OCI-LY1 (cell line): ENCODE results near the gene KAT6B.

ENCODE experiments used
- H2AFZ ChIP-seq: fragments of 200-600 bp; sonication (generic), shearing (Covaris generic); 2 replicates; pipeline ENCODE4 v1.6.0; 2014; ENCODE audit warnings: antibody characterized with exemption, mild to moderate bottlenecking, low read length
- H3F3A ChIP-seq: fragments of 200-600 bp; sonication (generic), shearing (Covaris generic); 2 replicates; pipeline ENCODE4 v1.6.0; 2014; ENCODE audit warnings: mild to moderate bottlenecking, antibody characterized with exemption, low read length, moderate library complexity; ENCODE audit not compliant: insufficient read depth
- H3K27ac ChIP-seq: fragments of 200-600 bp; sonication (generic); 2 replicates; pipeline ENCODE4 v1.5.1; 2014; ENCODE audit warnings: low read length, mixed run types, mild to moderate bottlenecking, low read depth; ENCODE audit not compliant: poor library complexity, severe bottlenecking
- H3K27me3 ChIP-seq: fragments of 200-600 bp; sonication (generic); 2 replicates; pipeline ENCODE4 v1.6.0; 2014; ENCODE audit warnings: antibody characterized with exemption, mild to moderate bottlenecking, low read length, moderate library complexity; ENCODE audit not compliant: insufficient read depth
- H3K36me3 ChIP-seq: fragments of 200-600 bp; sonication (generic); 2 replicates; pipeline ENCODE4 v1.6.1; 2014; ENCODE audit warnings: mild to moderate bottlenecking, antibody characterized with exemption, low read length, moderate library complexity, mixed read lengths; ENCODE audit not compliant: insufficient read depth
- H3K4me1 ChIP-seq: fragments of 200-600 bp; sonication (generic); 2 replicates; pipeline ENCODE4 v1.5.1; 2014; ENCODE audit warnings: mild to moderate bottlenecking, low read length, moderate library complexity; ENCODE audit not compliant: insufficient read depth, severe bottlenecking
- H3K4me2 ChIP-seq: fragments of 200-600 bp; sonication (generic), shearing (Covaris generic); 2 replicates; pipeline ENCODE4 v1.6.1; 2014; ENCODE audit warnings: low read length
- H3K4me3 ChIP-seq: fragments of 200-600 bp; sonication (generic); 2 replicates; pipeline ENCODE4 v1.5.1; 2014; ENCODE audit warnings: low read length, low read depth, mild to moderate bottlenecking, mixed read lengths; ENCODE audit not compliant: poor library complexity, severe bottlenecking
- H3K79me2 ChIP-seq: fragments of 200-600 bp; shearing (Covaris generic); 2 replicates; pipeline ENCODE4 v1.6.1; 2016; ENCODE audit warnings: mixed run types, low read length, mixed read lengths; ENCODE audit not compliant: insufficient read depth
- H3K9ac ChIP-seq: fragments of 200-600 bp; sonication (generic), shearing (Covaris generic); 2 replicates; pipeline ENCODE4 v1.6.1; 2014; ENCODE audit warnings: mild to moderate bottlenecking, low read length, mixed read lengths
- H3K9me2 ChIP-seq: fragments of 200-600 bp; sonication (generic), shearing (Covaris generic); 2 replicates; pipeline ENCODE4 v1.6.1; 2014; ENCODE audit warnings: low read depth, mild to moderate bottlenecking, low read length, mixed read lengths
- H3K9me3 ChIP-seq: fragments of 200-600 bp; shearing (Covaris generic); 2 replicates; pipeline ENCODE4 v1.6.1; 2014; ENCODE audit warnings: low read length, mixed read lengths
- H4K20me1 ChIP-seq: fragments of 200-600 bp; sonication (generic), shearing (Covaris generic); 2 replicates; pipeline ENCODE4 v1.6.0; 2016; ENCODE audit warnings: mild to moderate bottlenecking, low read length; ENCODE audit not compliant: insufficient read depth
- EZH2 ChIP-seq: fragments of 200-600 bp; sonication (generic), shearing (Covaris generic); IDR thresholded peaks from 2 replicates; pipeline ENCODE4 v1.8.0; 2017; ENCODE audit warnings: borderline replicate concordance, mixed run types, mild to moderate bottlenecking, antibody characterized with exemption, low read length, moderate library complexity, mixed read lengths
- TF ChIP-seq, protein P1 (sequence below): fragments of 200-600 bp; sonication (generic), shearing (Covaris generic); IDR thresholded peaks from 2 replicates; pipeline ENCODE4 v1.5.1; 2017; ENCODE audit warnings: mild to moderate bottlenecking, antibody characterized with exemption, low read length, moderate library complexity, mixed read lengths

KAT6B gene

DNA sequence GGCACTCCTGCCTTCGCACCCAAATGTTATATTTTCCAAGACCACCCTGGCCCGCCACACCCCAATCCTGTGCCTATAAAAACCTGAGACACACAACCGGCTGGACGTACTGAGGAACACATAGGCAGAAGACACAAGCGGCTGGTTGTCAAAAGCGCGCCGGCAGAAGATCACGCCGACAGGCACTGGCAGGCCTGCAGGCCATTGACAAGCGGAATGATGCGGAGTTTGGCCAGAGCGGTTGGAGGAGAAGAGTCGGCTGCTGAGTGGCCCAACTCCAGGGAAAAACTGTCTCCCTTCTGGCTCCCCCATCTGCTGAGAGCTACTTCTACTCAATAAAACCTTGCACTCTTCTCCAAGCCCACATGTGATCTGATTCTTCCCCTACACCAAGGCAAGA, 245.4 kb downstream of the KAT6B start:
- H3K4me2 ChIP-seq, result no peak overlapping the region
- no peak overlapping the region for H2AFZ ChIP-seq
- peaks cover 3% of the 10 kb centered on the region; the same call in 1 of the 2 replicates for H3K27me3 ChIP-seq
- H3K9ac ChIP-seq, result no peak overlapping the region
- H3F3A ChIP-seq, result no peaks in the 10 kb centered on the region
- no peak overlapping the region for H3K27ac ChIP-seq
- no peaks in the 10 kb centered on the region for H4K20me1 ChIP-seq
- no peak overlapping the region for H3K4me3 ChIP-seq
- H3K79me2 ChIP-seq, result no peaks in the 10 kb centered on the region
- H3K9me3 ChIP-seq, result no peaks in the 10 kb centered on the region
- TF ChIP-seq EZH2, result no peak
- TF ChIP-seq, protein P1, sequence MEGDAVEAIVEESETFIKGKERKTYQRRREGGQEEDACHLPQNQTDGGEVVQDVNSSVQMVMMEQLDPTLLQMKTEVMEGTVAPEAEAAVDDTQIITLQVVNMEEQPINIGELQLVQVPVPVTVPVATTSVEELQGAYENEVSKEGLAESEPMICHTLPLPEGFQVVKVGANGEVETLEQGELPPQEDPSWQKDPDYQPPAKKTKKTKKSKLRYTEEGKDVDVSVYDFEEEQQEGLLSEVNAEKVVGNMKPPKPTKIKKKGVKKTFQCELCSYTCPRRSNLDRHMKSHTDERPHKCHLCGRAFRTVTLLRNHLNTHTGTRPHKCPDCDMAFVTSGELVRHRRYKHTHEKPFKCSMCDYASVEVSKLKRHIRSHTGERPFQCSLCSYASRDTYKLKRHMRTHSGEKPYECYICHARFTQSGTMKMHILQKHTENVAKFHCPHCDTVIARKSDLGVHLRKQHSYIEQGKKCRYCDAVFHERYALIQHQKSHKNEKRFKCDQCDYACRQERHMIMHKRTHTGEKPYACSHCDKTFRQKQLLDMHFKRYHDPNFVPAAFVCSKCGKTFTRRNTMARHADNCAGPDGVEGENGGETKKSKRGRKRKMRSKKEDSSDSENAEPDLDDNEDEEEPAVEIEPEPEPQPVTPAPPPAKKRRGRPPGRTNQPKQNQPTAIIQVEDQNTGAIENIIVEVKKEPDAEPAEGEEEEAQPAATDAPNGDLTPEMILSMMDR, result no peak
- no peaks in the 10 kb centered on the region for H3K9me2 ChIP-seq
- H3K36me3 ChIP-seq, result no peaks in the 10 kb centered on the region; the same call in 1 of the 2 replicates
- H3K4me1 ChIP-seq, result no peaks in the 10 kb centered on the region

DNA sequence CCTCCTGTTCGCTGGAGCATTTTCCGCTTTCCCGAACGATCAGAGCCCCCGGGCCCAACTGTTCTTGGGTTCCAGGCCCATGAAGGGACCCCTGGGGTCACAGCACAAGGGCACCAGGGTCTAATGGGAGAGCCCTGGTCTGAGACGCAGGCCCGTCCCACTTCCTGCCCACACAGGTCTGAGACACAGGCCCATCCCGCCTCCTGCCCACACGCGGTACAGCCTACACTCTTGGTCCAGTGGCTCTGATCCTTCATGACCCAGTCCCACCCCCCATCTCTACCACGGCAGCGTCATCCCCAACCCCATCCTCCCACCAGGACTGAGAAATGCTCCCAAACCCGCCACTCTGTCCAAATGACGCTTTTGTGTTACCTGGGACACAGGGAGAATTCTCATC, 246.3 kb downstream of the KAT6B start:
- no peak overlapping the region for H3K4me2 ChIP-seq

GRCh38 chr10:75073442-75073841, 247.0 kb downstream of the KAT6B start:
- Histone ChIP-seq H4K20me1 (no peaks in the 10 kb centered on the region), H3K27ac (no peak overlapping the region), H3K9me3 (no peaks in the 10 kb centered on the region), H3K4me2 (no peak overlapping the region), H3K4me1 (no peaks in the 10 kb centered on the region), H3K36me3 (no peaks in the 10 kb centered on the region; the same call in 1 of the 2 replicates), H3F3A (no peaks in the 10 kb centered on the region), H3K9ac (no peak overlapping the region), H3K27me3 (peaks cover 3% of the 10 kb centered on the region; the same call in 1 of the 2 replicates), H3K79me2 (no peaks in the 10 kb centered on the region), H3K4me3 (no peak overlapping the region), H3K9me2 (no peaks in the 10 kb centered on the region), H2AFZ (no peak overlapping the region)
- TF ChIP-seq, protein P1, result no peak
- TF ChIP-seq EZH2, result no peak

More for the DNA sequence above, 246.3 kb downstream of the KAT6B start:
- no peaks in the 10 kb centered on the region for H4K20me1 ChIP-seq
- no peaks in the 10 kb centered on the region for H3K79me2 ChIP-seq
- no peaks in the 10 kb centered on the region for H3F3A ChIP-seq
- H3K4me3 ChIP-seq, result no peak overlapping the region
- no peaks in the 10 kb centered on the region for H3K9me2 ChIP-seq
- no peaks in the 10 kb centered on the region for H3K9me3 ChIP-seq
- peaks cover 3% of the 10 kb centered on the region; the same call in 1 of the 2 replicates for H3K27me3 ChIP-seq
- TF ChIP-seq, protein P1, result no peak
- TF ChIP-seq EZH2, result no peak
- no peak overlapping the region for H3K27ac ChIP-seq
- no peak overlapping the region for H3K9ac ChIP-seq
- H2AFZ ChIP-seq, result no peak overlapping the region
- H3K4me1 ChIP-seq, result no peaks in the 10 kb centered on the region
- H3K36me3 ChIP-seq, result no peaks in the 10 kb centered on the region; the same call in 1 of the 2 replicates
